Left kidney (tissue), 8 donors: Measurements from ENCODE around the gene LRP4. TPM values are rescaled to one million over a fixed set of nuclear protein-coding genes. Genes with fewer than 3 reads are reported as not detected.
"Not testable (repeated sequence)": the region's sequence is repeated elsewhere in the genome, so short reads cannot be mapped to it uniquely, and the experiment has no call there.

Experiments used
- DNase-seq: peaks from one replicate; pipeline ENCODE4 v3.0.0-alpha.2; 2013
- long read RNA-seq, 8 donors: transcript quantifications; one replicate each; lab custom pipeline, GENCODE V29; 2026
- polyA plus RNA-seq: library from polyadenylated mRNA; unstranded; fragments of 120-200 nt; gene quantifications from one replicate; pipeline ENCODE4 v1.2.1, GENCODE V29; 2013; ENCODE audit not compliant: insufficient read length

The LRP4 gene, protein sequence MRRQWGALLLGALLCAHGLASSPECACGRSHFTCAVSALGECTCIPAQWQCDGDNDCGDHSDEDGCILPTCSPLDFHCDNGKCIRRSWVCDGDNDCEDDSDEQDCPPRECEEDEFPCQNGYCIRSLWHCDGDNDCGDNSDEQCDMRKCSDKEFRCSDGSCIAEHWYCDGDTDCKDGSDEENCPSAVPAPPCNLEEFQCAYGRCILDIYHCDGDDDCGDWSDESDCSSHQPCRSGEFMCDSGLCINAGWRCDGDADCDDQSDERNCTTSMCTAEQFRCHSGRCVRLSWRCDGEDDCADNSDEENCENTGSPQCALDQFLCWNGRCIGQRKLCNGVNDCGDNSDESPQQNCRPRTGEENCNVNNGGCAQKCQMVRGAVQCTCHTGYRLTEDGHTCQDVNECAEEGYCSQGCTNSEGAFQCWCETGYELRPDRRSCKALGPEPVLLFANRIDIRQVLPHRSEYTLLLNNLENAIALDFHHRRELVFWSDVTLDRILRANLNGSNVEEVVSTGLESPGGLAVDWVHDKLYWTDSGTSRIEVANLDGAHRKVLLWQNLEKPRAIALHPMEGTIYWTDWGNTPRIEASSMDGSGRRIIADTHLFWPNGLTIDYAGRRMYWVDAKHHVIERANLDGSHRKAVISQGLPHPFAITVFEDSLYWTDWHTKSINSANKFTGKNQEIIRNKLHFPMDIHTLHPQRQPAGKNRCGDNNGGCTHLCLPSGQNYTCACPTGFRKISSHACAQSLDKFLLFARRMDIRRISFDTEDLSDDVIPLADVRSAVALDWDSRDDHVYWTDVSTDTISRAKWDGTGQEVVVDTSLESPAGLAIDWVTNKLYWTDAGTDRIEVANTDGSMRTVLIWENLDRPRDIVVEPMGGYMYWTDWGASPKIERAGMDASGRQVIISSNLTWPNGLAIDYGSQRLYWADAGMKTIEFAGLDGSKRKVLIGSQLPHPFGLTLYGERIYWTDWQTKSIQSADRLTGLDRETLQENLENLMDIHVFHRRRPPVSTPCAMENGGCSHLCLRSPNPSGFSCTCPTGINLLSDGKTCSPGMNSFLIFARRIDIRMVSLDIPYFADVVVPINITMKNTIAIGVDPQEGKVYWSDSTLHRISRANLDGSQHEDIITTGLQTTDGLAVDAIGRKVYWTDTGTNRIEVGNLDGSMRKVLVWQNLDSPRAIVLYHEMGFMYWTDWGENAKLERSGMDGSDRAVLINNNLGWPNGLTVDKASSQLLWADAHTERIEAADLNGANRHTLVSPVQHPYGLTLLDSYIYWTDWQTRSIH (N-terminal part only)
- 33.4 TPM for polyA plus RNA-seq
- long read RNA-seq, donor 1, partial matches to known transcripts: 8 of 9 reads
- long read RNA-seq, donor 1, other reads (novel, unspliced or antisense): 0 of 9 reads
- long read RNA-seq, donor 2, partial matches to known transcripts: 0 of 4 reads
- long read RNA-seq, donor 2, other reads (novel, unspliced or antisense): 0 of 4 reads
- long read RNA-seq, donor 3, partial matches to known transcripts: 0 of 2 reads
- long read RNA-seq, donor 3, other reads (novel, unspliced or antisense): 0 of 2 reads
- long read RNA-seq, donor 4, partial matches to known transcripts: 0 of 1 reads
- long read RNA-seq, donor 4, other reads (novel, unspliced or antisense): 0 of 1 reads
- long read RNA-seq, donor 5, full-length matches to known transcripts: 1 of 1 reads
- long read RNA-seq, donor 5, partial matches to known transcripts: 0 of 1 reads
- long read RNA-seq, donor 5, other reads (novel, unspliced or antisense): 0 of 1 reads
- long read RNA-seq, donor 6: 0 reads
- long read RNA-seq, donor 7, partial matches to known transcripts: 0 of 1 reads
- long read RNA-seq, donor 7, other reads (novel, unspliced or antisense): 0 of 1 reads
- long read RNA-seq, donor 8, full-length matches to known transcripts: 1 of 1 reads
- long read RNA-seq, donor 8, partial matches to known transcripts: 0 of 1 reads
- long read RNA-seq, donor 8, other reads (novel, unspliced or antisense): 0 of 1 reads

DNA sequence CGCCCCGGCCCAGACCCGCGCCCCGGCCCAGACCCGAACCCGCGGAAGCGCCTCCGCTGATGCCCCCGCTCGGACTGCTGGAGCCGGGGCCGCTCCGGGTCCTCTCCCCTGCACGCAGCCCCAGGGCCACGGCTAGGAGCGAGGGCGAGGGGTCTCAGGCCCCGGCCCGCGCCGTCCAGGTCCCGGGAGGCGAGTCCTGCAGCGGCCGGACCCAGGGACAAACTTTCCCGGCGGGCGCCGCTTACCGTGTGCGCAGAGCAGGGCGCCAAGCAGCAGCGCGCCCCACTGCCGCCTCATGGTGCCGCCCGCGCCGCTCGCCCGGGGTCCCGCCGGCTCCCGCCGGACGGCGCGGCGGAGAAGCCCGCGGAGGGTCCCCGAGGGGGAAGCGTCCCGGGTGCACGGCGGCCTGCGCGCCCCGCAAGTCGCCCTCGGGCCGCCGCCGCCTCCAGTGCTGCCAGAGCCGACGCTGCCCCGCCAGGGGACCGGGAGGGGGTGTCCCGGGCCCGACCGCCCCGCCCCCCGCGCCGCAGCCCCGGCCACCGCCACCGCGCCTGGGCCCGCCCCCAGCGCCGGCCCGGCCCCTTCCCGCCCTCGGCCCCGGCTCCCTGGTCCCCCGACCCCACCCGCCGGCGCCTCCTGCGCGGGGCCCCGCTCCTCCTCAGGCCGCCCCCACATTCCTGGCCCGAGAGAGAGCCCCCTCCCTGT, at the start of gene LRP4:
Gene LRP4 (minus strand): TSS at position 468 of the 705 bp plus-strand sequence. CDS start 171 bp downstream, at position 297.
- DNase-seq: no peak

GRCh38 chr11:46967962-46968361, 49.6 kb upstream of the LRP4 start:
- DNase-seq: no peak

GRCh38 chr11:46966773-46967172, 48.4 kb upstream of the LRP4 start:
- DNase-seq: no peak

DNA sequence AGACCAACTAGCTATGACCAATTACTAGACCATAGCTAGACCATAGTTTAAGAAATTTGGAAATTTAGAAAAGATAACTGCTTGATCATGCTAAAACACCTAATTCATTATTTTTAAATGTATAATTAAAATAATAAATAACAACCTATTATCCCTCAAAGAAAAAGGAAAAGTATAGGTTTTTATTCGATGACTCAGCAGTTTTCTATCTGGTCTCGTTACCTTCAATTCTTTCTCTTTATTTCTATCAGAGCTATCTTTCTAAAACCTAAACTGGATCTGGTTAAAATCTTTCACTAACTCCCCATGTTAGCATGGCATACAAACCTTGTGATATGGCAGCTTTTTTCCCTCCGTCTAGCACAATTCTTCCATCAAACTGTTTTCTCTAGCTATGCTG, 45.5 kb upstream of the LRP4 start:
- no peak for DNase-seq

DNA sequence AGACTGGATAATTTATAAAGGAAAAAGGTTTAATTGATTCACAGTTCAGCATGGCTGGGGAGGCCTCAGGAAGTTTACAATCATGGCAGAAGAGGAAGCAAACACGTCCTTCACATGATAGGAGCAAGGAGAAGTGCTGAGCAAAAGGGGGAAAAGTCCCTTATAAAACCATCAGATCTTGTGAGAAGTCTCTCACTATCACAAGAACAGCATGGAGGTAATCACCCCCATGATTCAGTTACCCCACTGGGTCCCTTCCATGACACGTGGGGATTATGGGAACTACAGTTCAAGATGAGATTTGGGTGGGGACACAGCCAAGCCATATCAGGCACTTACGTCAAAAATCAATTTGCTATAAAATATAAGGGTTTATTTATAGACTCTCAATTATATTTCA, 43.5 kb upstream of the LRP4 start:
- not testable (repeated sequence) for DNase-seq

- no peak for DNase-seq
Measured at GRCh38 chr11:46961041-46961440, 42.7 kb upstream of the LRP4 start.

- no peak for DNase-seq
Measured at GRCh38 chr11:46958777-46959176, 40.4 kb upstream of the LRP4 start.

- no peak for DNase-seq
Measured at GRCh38 chr11:46953093-46953492, 34.7 kb upstream of the LRP4 start.

- no peak for DNase-seq
Measured at GRCh38 chr11:46952553-46952952, 34.2 kb upstream of the LRP4 start.

- no peak for DNase-seq
Measured at GRCh38 chr11:46951864-46952263, 33.5 kb upstream of the LRP4 start.

- DNase-seq: no peak
Measured at GRCh38 chr11:46949297-46949696, 30.9 kb upstream of the LRP4 start.

DNA sequence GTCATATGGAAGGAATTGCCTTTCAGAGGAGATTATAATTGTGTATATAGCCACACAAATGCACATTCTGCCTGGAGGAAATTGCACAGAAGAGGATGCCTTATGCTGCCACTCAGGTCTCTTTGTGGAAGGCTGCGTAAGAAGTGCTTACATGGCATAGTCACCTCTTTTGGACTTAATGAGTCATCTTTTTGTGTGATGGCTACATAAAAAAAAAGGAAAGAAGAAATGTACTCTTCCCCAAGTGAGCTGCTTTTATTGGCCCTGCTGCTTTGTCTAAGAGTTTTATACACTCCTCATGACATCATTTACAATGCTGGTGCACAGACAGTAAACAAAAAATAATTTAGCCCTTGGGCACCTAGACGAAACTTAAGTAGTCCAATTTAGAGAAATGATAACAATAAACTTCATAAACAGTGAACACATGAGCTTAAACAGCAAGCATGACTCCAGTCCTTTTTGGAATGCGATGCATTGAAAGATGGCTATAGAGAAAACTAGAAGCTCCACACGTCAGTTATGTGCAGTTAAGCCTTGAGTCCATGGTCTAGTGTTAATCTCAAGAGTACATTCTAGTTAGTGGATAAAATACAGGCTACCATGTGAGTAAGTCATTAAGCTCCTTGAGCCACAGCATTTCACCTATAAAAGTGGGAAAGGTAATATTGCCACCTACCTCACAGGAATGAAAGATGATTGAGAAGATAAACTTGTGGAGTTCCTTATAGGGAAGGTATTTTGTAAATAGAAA, 30.2 kb upstream of the LRP4 start:
- no peak for DNase-seq

DNA sequence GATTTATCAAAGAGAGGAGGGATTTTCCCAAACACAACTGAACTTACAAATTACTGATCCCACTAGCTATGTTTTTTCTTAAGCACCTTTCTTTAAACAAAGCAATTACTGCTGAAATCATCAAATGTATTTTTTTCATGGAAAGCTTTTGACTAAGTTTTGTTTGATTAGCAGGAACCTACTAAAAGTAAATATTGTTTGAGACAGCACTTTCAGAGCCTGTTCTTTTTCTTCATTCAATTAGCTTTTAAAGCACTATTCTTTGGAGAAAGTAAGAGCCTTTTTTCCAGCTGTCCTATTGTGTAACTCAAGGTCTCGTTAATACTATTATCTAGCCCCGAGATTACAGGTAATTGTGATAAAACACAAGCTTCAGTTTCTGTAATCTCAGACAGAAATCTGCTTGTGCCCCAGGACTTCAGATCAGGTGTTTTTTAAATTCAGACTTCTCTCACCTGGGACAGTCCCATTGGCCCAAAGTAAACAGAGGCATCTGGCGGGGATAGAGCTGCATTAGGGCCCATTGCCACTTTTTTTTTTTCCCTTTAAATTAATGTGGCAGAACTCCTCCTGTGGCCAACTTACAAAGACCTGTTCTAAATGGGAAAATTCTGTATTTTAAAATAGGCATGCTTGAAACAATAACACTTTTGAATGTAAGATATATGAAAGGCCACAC, 29.2 kb upstream of the LRP4 start:
- no peak for DNase-seq

DNA sequence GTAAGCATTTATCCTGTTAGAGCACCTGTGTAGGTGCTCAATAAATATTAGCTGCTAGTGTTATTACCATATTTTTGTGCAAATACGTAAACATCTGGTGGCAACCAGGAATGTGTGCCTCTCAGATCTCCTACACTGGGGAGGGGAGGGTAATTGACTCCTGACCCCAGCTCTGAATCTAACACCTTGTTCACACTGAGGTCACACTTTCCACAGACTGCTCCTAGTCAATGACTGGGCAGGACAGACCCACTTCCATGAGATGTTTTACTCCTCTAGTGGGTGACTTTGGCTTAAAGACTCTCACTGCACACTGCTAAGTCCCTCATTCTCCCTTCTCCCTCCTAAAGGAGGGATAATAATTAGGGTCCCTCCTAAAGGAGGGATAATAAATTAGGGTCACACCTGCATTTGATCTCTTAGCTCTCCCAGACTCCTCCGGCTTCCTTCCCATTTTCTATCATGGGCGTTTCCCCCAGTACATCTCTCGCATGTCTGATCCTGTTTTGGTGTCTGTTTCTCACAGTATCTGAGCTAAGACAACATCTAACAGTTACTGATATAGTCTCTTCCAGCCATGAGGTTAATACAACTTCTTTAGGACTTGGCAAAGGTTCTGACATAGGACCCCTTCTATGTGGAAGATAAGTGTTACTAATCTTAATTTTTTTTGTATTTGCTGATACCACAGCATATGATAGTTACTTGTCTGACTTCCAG, 26.2 kb upstream of the LRP4 start:
- DNase-seq: no peak

DNA sequence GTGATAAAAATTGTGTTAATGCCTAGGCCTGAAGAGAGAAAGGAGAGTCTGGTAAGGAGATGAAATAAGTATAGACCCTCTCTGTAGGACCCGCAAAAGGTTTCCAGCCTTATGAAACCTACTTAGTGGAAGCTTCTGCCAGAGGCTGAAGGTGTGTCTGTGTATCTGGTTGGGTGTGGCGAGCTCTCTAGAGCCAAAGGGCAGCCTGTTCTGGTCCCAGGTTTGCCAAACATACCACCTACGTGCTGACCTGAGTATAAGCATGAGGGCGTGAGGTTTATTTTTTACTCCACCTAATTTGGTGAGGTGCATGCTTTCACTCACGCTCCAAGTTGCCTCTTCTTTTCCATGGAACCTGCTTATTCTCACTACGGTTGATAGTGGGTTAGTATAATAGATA, 23.8 kb upstream of the LRP4 start:
- no peak for DNase-seq

DNA sequence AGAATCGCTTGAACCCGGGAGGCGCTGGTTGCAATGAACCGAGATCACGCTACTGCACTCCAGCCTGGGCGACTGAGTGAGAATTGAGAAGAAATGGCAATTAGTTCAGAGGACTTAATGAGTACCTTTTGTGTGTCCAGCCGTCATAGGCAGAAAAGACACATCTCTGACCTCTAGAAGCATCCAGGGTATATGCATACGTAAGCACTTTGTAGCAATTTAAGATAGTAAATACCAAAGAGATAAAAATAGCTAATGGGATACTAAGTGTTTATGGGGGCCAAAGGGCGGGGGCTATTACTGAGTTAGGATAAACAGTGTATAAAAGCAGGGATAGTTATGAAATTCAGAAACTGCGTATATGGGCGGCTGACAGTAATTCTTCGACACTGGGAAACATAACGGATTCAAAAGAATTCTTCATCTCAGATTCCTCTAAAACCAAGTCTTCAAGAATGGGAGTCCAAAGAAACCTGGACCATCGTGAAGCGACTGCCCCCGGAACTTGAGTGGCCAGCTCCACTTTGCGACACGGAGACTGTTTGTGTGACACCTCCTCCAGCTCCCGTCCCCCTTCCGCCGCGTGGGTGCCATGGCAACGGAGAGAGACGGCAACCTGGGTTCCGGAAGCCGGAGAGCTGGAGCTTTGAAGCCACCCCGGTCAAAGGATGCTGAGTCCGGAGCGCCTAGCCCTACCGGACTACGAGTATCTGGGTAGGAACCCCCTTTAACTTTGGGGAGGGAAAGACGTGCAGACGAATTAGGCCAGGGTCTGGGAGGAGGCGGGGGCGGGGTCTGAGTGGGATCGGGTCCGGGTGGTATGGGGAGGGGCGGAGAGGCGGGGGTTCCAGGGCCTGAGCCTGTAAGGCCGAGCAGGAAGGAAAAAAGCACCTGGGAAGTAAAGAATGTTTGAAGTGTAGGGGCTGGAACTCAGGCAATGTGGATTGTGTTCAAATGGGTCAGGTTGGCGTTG, 18.1 kb upstream of the LRP4 start, which contains the start of gene CSTPP1:
Gene CSTPP1 (plus strand): TSS at position 624 of the 973 bp plus-strand sequence. CDS start 45 bp downstream, at position 669.
- peak; percentile 94 for DNase-seq

DNA sequence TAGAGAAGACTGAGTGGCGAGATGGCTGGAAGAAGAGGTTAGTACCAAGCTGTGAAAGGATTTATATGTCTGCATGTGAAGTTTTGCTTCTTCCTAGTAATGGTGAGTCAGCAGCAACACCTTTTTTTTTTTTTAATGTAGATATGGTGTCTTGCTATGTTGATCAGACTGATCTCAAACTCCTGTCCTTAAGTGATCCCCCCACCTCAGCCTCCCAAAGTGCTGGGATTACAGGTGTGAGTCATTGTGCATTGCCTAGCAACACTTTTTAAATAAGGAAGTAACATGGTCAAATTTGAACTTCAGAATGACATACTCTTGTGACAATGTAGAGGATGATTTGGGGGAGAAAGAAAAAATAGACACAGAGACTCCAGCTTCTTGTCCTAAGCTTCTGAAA, 11.7 kb upstream of the LRP4 start:
- no peak for DNase-seq
